ENCODE results near the gene RNF141.

RNF141 gene

GRCh38 chr11:10502065-10502680 is 38.8 kb downstream of the RNF141 start:
- TF ChIP-seq CTCF (IDR thresholded peaks at IDR 0.05; ENCODE audit: insufficient read depth, low read depth, low read length, missing control alignments), result no peak
- no peak for DNase-seq (ENCODE audit: low read depth)
- no peak overlapping the region for H3K4me3 ChIP-seq (ENCODE audit: low read depth, low read length)

DNA sequence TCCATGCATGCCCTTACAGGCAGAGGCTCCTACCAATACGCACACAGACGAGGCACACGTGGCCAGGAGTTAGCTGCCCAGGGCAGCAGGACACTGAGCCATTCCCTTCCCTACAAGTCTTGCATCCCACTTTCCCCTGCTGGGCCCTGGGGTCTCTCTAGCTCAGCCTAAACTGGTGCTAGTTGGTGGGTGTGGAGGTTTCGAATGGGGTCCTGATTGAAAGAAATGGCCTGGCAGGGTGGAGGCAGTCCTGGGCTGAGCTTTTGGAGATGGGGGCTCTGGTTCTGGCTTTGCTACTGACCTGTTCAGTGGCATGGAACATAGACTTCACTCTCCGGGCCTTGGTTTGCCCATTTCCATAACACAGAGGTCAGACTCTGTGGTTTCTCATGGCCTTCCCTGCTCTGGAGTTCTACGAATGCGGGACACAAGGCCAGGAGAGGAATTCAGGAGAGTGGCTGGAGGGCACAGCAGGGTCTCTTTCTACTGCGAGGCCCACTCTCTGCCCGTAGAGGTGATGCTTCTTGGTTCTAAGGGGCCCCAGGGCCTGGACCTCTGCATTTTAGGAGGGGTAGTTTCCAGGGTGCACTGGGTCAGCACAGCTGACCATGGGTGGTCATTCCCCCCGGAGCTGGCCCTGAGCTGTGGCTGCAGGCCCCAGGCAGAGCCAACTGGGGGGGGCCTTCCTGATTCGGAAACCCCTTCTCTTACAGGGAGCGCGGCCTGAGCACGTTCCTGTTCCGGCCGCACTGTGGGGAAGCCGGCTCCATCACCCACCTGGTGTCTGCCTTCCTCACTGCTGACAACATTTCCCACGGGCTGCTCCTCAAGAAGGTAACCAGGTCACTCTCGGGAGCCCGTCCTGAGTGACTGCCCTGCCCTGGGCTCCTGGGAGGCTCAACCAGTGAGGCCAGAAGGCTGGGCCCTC is 40.0 kb downstream of the RNF141 start:
- no peak overlapping the region for H3K4me3 ChIP-seq (ENCODE audit: low read depth, low read length)
- no peak for DNase-seq (ENCODE audit: low read depth)
- TF ChIP-seq CTCF (IDR thresholded peaks at IDR 0.05; ENCODE audit: insufficient read depth, low read depth, low read length, missing control alignments), result no peak

DNA sequence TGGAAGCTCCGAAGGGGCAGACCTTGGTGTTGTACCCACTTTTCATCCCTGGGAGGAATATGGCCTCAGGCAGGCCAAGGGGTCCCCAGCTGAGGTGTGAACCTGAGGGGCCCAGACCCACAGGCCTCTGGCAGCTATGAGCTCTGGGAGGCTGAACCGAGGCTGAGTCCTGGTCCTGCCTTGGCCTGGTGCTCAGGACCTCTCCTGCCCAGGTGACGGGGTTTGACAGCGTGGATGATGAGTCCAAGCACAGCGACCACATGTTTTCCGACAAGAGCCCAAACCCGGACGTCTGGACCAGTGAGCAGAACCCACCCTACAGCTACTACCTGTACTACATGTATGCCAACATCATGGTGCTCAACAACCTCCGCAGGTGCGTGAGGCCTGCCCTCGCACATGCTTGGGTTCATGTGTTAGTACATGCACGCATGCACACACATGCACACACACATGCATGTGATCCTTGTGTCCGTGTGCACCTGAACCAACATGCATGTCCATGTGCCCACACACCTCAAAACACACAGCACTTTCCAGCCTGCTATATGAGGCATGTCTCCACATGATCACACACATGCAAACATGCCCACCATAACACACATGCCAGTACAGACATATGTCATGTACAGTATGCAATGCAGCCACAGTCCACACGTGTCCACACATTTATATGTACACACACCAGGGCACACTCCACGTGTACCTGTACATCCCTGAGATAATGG is 40.9 kb downstream of the RNF141 start:
- TF ChIP-seq CTCF (IDR thresholded peaks at IDR 0.05; ENCODE audit: insufficient read depth, low read depth, low read length, missing control alignments), result no peak
- no peak overlapping the region for H3K4me3 ChIP-seq (ENCODE audit: low read depth, low read length)
- no peak for DNase-seq (ENCODE audit: low read depth)

GRCh38 chr11:10499452-10499851 is 41.5 kb downstream of the RNF141 start:
- no peak for DNase-seq (ENCODE audit: low read depth)
- no peak overlapping the region for H3K4me3 ChIP-seq (ENCODE audit: low read depth, low read length)
- TF ChIP-seq CTCF (IDR thresholded peaks at IDR 0.05; ENCODE audit: insufficient read depth, low read depth, low read length, missing control alignments), result no peak

DNA sequence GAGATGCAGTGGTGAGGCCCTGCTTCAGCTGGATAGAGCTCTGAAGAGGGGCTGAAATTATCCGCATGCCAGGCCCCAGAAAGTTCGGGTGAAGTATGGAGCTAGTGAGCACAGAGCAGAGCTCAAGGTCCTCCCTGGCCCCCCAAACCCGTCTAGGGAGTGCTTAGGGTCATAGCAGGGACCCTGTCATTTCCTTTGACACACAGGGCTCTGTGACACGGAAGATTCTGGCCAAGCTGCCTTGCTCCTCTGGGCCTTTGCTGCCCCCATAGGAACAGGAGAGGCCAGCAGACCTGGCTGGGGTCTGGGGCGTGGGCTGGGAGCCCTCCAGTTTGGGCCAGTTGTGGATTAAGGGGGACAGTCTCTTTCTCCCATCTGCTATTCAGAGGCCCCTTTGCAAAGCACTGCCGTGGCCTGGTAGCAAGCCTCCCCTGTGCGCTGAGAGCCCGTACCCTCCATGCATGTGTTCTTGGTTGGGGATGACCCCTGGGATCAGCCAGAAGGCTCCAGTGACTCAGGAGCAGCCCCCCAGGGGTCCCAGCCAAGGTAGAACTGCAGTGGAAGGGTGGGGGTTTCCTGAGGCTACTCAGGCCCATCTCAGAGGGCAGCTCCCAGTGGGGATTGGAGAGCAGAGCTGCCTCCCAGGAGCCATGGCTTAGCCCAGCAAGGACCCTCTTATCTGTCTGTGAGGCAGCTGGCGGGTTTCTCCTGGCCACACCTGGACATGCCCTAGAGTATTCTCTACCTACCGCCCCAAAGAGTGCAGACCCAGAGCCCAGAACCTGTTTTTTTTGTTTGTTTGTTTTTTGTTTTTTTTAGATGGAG is 42.3 kb downstream of the RNF141 start:
- DNase-seq (ENCODE audit: low read depth), result no peak
- no peak overlapping the region for H3K4me3 ChIP-seq (ENCODE audit: low read depth, low read length)
- no peak for TF ChIP-seq CTCF (IDR thresholded peaks at IDR 0.05; ENCODE audit: insufficient read depth, low read depth, low read length, missing control alignments)

- no peak for DNase-seq (ENCODE audit: low read depth)
Measured at GRCh38 chr11:10498022-10498400, 43.0 kb downstream of the RNF141 start.

More at GRCh38 chr11:10498022-10498400, 43.0 kb downstream of the RNF141 start:
- H3K4me3 ChIP-seq (ENCODE audit: low read depth, low read length), result no peak overlapping the region
- TF ChIP-seq CTCF (IDR thresholded peaks at IDR 0.05; ENCODE audit: insufficient read depth, low read depth, low read length, missing control alignments), result no peak

Measured in GM12865 (cell line).